Natural killer cell treated with Interleukin-12 subunit alpha and Interleukin-12 subunit beta and Interleukin-15 and Interleukin-18, amount 100 ng/mL, for 72 hours (primary cell): ENCODE data around the gene NFE2L3. TPM values are rescaled to one million over a fixed set of nuclear protein-coding genes. Genes with fewer than 3 reads are reported as not detected.
"Not testable (repeated sequence)": the region's sequence is repeated elsewhere in the genome, so short reads cannot be mapped to it uniquely, and the experiment has no call there.

Experiments
- ATAC-seq, 2 donors: fragments of 150-1000 bp; cut with Tn5 transposase in 1 of 2; sonication (Bioruptor Pico), chemical (Tn5 transposase) in 1 of 2; 2 replicates each; pipeline ENCODE4 v1.10.0; 2021
- DNase-seq: peaks from one replicate; pipeline ENCODE4 v3.0.0; 2022; ENCODE audit warnings: low spot score
- H3K27ac Mint-ChIP-seq, 2 donors: 1 replicate in 1 of 2; 2 replicates in 1 of 2; pipeline ENCODE4 v1.8.0; 2022; ENCODE audit warnings: mixed read lengths in 2 of 2, mild to moderate bottlenecking in 1 of 2, moderate library complexity in 1 of 2
- H3K27me3 Mint-ChIP-seq, 2 donors: 1 replicate in 1 of 2; 2 replicates in 1 of 2; pipeline ENCODE4 v1.8.0; 2022; ENCODE audit warnings: mixed read lengths in 2 of 2
- H3K36me3 Mint-ChIP-seq: one replicate; pipeline ENCODE4 v1.8.0; 2022; ENCODE audit warnings: mixed read lengths
- H3K4me1 Mint-ChIP-seq, 2 donors: 1 replicate in 1 of 2; 2 replicates in 1 of 2; pipeline ENCODE4 v1.8.0; 2022; ENCODE audit warnings: low read depth in 2 of 2, mixed read lengths in 2 of 2, mild to moderate bottlenecking in 1 of 2
- H3K4me3 Mint-ChIP-seq: one replicate; pipeline ENCODE4 v1.8.0; 2022; ENCODE audit warnings: mixed read lengths
- H3K9me3 Mint-ChIP-seq: 2 replicates; pipeline ENCODE4 v1.8.0; 2022; ENCODE audit warnings: mixed read lengths
- total RNA-seq, 2 donors: library from RNA; stranded (reverse); gene quantifications; one replicate each; pipeline ENCODE4 v1.2.3, GENCODE V29; 2022

Gene NFE2L3
- total RNA-seq, 2 donors from 2014 or later: 21.3 to 29.1 TPM

DNA sequence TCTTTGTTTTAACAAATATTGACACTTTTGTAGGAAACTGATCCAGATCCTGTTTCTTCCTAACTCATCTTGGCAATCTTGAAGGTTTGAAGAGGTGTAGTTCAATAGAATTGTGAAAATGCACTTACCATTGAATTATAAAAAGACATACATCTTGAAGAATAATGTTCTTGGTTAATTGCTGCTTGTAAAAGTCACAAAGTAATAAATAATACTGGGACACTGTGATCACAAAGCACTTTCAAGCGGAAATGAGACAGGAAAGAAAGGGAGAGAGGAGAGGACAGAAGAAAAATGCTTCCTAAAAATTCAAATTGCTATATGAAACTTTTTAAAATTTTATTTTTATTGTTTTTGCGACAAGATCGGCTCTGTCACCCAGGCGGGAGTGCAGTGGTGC, 15.2 kb upstream of the NFE2L3 start:
- ATAC-seq (no peak), DNase-seq (no peak)
- no peak overlapping the region for H3K27ac Mint-ChIP-seq
- H3K9me3 Mint-ChIP-seq: no peaks in the 10 kb centered on the region
- H3K36me3 Mint-ChIP-seq: no peaks in the 10 kb centered on the region
- H3K4me1 Mint-ChIP-seq: no peaks in the 10 kb centered on the region
- H3K27me3 Mint-ChIP-seq: peaks cover 8 to 15% of the 10 kb centered on the region in 2 donors
- no peak overlapping the region for H3K4me3 Mint-ChIP-seq

DNA sequence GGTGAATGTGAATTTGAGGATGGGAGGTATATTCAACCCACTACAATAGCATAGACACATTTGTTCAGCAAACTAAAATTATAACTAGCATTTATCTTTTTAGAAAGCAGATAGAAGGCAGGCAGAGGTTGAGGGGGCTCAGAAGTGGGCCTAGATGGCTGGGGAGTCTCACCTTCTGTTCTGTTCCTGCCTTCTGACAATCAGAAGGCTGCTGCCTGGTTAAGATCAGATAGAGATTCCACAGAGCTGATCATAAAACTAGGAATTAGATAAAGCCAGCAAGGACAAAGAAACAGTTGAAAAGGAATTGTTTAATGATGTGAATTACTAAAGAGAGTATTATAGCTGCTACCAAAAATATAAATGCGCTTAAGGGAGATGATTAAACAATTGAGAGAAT, 11.6 kb upstream of the NFE2L3 start:
- ATAC-seq (no peak), DNase-seq (no peak)
- Mint-ChIP-seq H3K4me1 (no peaks in the 10 kb centered on the region), H3K36me3 (no peaks in the 10 kb centered on the region), H3K4me3 (no peak overlapping the region), H3K27me3 (peaks cover 11 to 17% of the 10 kb centered on the region in 2 donors), H3K27ac (no peak overlapping the region), H3K9me3 (no peaks in the 10 kb centered on the region)

DNA sequence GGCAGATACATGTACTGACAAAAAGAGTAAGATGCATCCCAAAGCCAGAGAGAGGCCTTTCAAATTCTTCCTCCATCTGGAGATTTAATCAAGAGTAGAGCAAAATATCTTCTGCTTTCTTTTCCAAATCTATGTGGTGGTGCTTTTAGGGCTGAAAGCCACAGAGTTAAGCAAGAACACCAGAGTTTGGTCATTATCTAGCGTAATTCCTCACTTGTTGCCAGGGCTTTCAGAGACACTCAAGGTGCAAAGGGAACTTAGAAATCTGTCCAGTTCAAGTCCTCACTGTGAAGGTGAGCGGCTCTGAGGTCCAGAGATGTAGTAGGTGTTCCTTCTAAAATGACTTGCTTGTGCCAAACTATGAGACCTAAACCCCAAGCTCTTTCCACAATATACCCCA, 10.9 kb upstream of the NFE2L3 start:
- ATAC-seq (no peak), DNase-seq (no peak)
- no peak overlapping the region for H3K4me3 Mint-ChIP-seq
- no peak overlapping the region for H3K27ac Mint-ChIP-seq
- H3K9me3 Mint-ChIP-seq: no peaks in the 10 kb centered on the region
- H3K4me1 Mint-ChIP-seq: no peaks in the 10 kb centered on the region
- no peaks in the 10 kb centered on the region for H3K36me3 Mint-ChIP-seq
- H3K27me3 Mint-ChIP-seq: peaks cover 11 to 17% of the 10 kb centered on the region in 2 donors

DNA sequence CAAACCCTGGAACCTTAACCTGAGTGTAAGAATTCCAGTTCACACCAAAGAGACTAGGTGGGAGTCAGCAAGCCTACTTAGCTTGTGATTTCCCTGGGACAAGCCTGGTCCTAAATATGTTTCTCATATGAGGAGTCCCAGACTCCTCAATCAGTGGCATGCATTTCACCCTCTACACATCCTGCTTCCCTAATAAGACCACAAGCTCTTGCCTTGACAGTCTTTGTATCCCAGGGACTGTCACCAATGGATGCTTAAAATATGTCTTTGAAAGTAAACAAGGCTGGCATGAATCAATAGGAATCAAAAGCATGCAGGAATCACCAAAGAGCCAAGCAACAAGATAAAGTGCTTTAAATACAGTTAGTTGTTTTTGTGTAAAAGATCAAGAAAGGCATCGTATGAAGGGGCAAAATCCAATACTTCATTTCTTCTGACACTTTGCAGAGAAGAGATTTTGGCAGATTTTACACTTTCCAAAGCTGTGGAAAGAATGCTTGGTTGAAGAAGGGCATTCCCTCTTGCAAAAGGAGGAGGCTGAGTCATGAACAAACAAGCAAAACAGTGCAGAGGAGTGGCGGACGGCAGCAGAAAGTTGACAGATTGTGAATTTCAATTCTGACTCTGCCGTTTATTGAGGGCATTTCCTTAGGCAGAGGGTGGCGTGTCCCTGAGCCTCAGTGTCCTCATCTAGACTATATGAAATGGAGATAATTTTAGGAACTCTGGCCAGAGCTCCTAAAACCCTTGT, 8.5 kb upstream of the NFE2L3 start:
- no peak for ATAC-seq
- H3K36me3 Mint-ChIP-seq: no peaks in the 10 kb centered on the region
- H3K4me3 Mint-ChIP-seq: no peak overlapping the region
- H3K9me3 Mint-ChIP-seq: no peaks in the 10 kb centered on the region
- no peak for DNase-seq
- H3K4me1 Mint-ChIP-seq: no peaks in the 10 kb centered on the region
- H3K27me3 Mint-ChIP-seq: peaks cover 11 to 17% of the 10 kb centered on the region in 2 donors
- no peak overlapping the region for H3K27ac Mint-ChIP-seq

DNA sequence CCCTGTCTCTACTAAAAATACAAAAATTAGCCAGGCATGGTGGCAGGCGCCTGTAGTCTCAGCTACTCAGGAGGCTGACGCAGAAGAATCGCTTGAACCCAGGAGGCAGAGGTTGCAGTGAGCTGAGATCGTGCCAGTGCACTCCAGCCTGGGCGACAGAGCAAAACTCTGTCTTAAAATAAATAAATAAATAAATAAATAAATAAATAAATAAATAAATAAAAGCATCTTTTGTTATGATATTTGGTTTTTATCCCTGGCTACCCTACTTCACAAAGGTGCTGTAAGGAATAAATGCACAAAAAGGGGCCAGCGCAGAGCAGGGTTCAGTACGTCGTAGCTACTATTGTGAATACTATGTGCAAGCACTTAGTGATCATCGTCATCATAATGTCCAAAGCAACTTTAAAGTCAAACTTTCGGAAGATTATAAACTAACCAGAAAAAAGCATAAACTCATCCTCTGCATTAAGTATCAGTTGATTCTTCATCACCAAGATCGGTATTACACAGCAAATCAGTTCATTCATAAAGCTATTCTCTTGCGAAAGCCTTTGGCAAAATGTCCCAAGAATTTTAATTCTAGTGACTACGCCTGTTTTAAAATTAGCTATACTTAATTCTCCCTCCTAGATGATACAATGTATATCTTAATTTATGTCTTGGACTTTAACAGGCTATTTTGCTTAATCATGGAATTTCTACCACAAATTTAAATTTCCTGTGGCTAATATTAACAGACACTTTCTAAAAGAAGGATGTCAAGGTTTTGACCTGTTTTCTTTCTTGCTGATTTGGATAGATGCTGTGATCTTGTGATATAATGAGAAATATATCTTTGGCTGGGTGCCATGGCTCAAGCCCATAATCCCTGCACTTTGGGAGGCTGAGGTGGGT, 7.6 kb upstream of the NFE2L3 start:
- H3K36me3 Mint-ChIP-seq: no peaks in the 10 kb centered on the region
- H3K4me1 Mint-ChIP-seq: no peaks in the 10 kb centered on the region
- peaks cover 11 to 17% of the 10 kb centered on the region in 2 donors for H3K27me3 Mint-ChIP-seq
- DNase-seq (no peak), ATAC-seq (no peak)
- no peaks in the 10 kb centered on the region for H3K9me3 Mint-ChIP-seq
- H3K4me3 Mint-ChIP-seq: no peak overlapping the region
- H3K27ac Mint-ChIP-seq: no peak overlapping the region

DNA sequence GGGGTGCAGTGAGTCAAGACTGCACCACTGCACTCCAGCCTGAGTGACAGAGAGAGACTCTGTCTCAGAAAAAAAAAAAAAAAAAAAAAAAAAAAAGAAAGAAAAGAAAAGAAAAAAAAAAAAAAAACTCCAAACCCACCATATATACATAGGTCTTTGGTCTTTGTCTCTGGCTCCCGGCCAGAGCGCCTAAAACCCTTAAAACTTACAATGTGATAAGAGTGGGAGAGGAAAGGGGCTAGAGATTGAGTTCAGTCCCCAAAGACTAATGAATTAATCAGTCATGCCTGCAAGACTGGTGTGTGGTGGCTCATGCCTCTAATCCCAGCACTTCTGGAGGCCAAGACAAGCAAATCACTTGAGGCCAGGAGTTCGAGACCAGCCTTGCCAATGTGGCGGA, 6.8 kb upstream of the NFE2L3 start:
- Mint-ChIP-seq H3K36me3 (no peaks in the 10 kb centered on the region), H3K4me1 (no peaks in the 10 kb centered on the region), H3K27me3 (peaks cover 11 to 17% of the 10 kb centered on the region in 2 donors), H3K27ac (no peak overlapping the region), H3K9me3 (no peaks in the 10 kb centered on the region), H3K4me3 (no peak overlapping the region)
- ATAC-seq (no peak), DNase-seq (no peak)

DNA sequence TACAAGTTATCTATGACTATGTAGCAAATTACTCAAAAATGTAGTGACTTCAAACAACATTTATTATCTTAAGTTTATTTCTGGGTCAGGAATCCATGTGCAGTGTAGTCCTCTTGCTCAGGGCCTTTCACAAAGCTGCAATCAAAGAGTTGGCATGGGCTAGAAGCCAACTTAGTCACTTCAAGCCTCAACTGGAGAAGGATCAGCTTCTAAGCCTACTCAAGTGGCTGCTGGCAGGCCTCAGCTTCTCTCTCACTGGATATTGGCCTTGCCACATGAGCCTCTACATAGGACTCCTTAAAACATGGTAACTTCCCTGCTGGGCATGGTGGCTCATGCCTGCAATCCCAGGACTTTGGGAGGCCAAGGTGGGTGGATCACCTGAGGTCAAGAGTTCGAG, 5.0 kb upstream of the NFE2L3 start:
- Mint-ChIP-seq H3K36me3 (no peaks in the 10 kb centered on the region), H3K4me3 (no peak overlapping the region), H3K9me3 (no peaks in the 10 kb centered on the region), H3K4me1 (peaks cover 14 to 16% of the 10 kb centered on the region in 2 donors), H3K27me3 (peaks cover 11 to 17% of the 10 kb centered on the region in 2 donors), H3K27ac (no peak overlapping the region)
- no peak for DNase-seq
- ATAC-seq: no peak

DNA sequence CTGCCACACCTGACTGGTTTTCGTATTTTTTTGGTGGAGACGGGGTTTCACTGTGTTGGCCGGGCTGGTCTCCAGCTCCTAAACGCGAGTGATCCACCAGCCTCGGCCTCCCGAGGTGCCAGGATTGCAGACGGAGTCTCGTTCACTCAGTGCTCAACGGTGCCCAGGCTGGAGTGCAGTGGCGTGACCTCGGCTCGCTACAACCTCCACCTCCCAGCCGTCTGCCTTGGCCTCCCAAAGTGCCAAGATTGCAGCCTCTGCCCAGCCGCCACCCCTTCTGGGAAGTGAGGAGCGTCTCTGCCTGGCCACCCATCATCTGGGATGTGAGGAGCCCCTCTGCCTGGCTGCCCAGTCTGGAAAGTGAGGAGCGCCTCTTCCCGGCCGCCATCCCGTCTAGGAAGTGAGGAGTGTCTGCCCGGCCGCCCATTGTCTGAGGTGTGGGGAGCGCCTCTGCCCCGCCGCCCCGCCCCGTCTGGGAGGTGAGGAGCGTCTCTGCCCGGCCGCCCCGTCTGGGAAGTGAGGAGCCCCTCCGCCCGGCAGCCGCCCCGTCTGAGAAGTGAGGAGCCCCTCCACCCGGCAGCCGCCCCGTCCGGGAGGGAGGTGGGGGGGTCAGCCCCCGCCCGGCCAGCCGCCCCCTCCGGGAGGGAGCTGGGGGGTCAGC, 4.2 kb upstream of the NFE2L3 start:
- not testable (repeated sequence) for ATAC-seq, H3K9me3 Mint-ChIP-seq, H3K27ac Mint-ChIP-seq, H3K36me3 Mint-ChIP-seq, DNase-seq, H3K4me3 Mint-ChIP-seq
- Mint-ChIP-seq H3K27me3 (peaks cover 11 to 17% of the 10 kb centered on the region in 2 donors), H3K4me1 (peaks cover 14 to 16% of the 10 kb centered on the region in 2 donors)

DNA sequence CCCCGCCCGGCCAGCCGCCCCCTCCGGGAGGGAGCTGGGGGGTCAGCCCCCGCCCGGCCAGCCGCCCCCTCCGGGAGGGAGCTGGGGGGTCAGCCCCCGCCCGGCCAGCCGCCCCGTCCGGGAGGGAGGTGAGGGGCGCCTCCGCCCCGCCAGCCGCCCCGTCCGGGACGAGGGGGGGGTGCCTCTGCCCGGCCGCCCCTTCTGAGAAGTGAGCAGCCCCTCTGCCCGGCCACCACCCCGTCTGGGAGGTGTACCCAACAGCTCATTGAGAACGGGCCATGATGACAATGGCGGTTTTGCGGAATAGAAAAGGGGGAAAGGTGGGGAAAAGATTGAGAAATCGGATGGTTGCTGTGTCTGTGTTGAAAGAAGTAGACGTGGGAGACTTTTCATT, 3.7 kb upstream of the NFE2L3 start:
- H3K27ac Mint-ChIP-seq, H3K4me3 Mint-ChIP-seq, ATAC-seq, H3K9me3 Mint-ChIP-seq, DNase-seq, H3K36me3 Mint-ChIP-seq: not testable (repeated sequence)
- H3K4me1 Mint-ChIP-seq: peaks cover 18 to 21% of the 10 kb centered on the region in 2 donors
- H3K27me3 Mint-ChIP-seq: peaks cover 11 to 15% of the 10 kb centered on the region in 2 donors

DNA sequence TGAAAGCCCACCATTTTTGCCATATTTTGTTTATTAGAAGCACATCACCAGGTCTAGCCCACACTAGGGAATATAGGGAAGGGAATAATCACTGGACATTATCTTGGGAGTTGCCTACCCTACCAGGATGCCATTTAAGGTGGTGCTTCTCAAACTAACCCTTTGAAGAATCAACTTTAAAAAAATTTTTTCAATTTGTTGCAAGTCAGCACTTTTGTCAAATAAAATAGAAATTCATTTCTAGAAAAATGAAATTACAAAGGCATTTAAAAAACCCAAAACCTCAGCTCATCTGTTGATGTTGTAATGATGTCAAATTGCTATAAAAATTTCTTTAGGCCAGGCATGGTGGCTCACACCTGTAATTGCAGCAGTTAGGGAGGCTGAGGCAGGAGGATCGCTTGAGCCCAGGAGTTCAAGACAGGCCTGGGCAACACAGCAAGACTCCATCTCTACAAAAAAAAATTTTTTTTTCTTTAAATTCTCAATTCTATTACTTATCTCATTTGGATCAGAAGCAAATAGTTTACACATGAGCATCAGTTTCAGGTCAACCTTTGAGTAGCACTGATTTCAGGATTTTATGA, 2.5 kb upstream of the NFE2L3 start:
- Mint-ChIP-seq H3K4me1 (peaks cover 30 to 33% of the 10 kb centered on the region in 2 donors), H3K27me3 (peaks cover 3 to 5% of the 10 kb centered on the region in 2 donors), H3K27ac (no peak overlapping the region), H3K36me3 (no peaks in the 10 kb centered on the region), H3K9me3 (no peaks in the 10 kb centered on the region), H3K4me3 (no peak overlapping the region)
- no peak for DNase-seq
- no peak for ATAC-seq

DNA sequence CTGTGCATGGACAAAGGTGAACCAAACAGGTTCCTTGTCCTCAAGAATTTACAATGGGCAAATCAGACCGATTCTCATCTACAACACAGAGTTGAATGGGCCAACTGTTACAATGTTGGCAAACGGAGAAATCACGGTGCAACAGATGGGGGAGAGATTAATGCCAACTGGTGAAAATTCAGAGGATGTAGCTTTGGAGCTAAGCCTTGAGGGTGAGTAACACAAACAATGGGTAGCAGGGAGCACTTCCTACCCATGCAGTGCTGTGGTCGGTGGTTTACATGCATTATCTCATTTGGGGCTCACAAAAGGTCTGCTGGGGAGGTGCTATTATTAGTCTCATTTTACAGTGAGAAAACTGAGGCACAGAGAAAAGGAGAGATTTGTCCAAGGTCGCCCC, 902 bp upstream of the NFE2L3 start:
- H3K36me3 Mint-ChIP-seq: no peaks in the 10 kb centered on the region
- H3K27me3 Mint-ChIP-seq: no peaks in the 10 kb centered on the region
- no peaks in the 10 kb centered on the region for H3K9me3 Mint-ChIP-seq
- DNase-seq (no peak), ATAC-seq (no peak)
- peak overlapping the region; percentile 84 for H3K4me3 Mint-ChIP-seq
- peak overlapping the region; percentile 38 to 91 for H3K27ac Mint-ChIP-seq
- H3K4me1 Mint-ChIP-seq: peaks cover 44 to 45% of the 10 kb centered on the region in 2 donors

DNA sequence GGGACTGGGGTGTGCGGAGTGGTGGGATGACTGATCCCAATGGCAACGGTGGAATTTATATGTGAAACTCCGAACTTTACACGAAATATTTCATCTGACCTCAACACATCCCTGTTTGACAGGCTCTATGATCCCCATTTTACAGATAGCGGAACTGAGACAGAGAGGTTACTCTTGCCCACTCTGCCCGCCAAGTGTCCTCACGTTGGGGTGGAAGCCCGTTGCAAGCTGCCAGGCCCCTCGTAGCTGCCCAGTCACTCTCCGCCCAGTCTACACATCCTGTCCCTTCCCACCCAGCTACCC, 397 bp upstream of the NFE2L3 start:
- Mint-ChIP-seq H3K4me1 (peaks cover 44 to 50% of the 10 kb centered on the region in 2 donors), H3K36me3 (no peaks in the 10 kb centered on the region), H3K9me3 (no peaks in the 10 kb centered on the region), H3K27me3 (no peaks in the 10 kb centered on the region), H3K27ac (peak overlapping the region; percentile 38 to 91), H3K4me3 (peak overlapping the region; percentile 84)
- no peak for DNase-seq
- no peak for ATAC-seq

DNA sequence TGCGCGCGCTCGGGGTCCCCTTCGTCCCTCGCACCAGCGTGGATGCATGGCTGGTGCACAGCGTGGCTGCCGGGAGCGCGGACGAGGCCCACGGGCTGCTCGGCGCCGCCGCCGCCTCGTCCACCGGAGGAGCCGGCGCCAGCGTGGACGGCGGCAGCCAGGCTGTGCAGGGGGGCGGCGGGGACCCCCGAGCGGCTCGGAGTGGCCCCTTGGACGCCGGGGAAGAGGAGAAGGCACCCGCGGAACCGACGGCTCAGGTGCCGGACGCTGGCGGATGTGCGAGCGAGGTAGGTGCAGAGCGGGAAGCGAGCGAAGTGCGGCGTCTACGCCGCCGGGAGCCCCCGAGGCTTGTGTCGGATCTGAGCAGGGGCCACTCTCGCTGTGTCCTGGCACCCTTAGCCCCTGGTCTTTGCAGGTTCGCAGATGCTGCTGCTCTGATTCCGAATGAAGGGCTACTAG, 813 bp downstream of the NFE2L3 start:
- peak overlapping the region; percentile 97 to 98 for H3K27ac Mint-ChIP-seq
- not testable (repeated sequence) for H3K36me3 Mint-ChIP-seq, DNase-seq, H3K9me3 Mint-ChIP-seq, H3K27me3 Mint-ChIP-seq
- peaks cover 49 to 61% of the 10 kb centered on the region in 2 donors for H3K4me1 Mint-ChIP-seq
- ATAC-seq: peak; percentile 4 to 41
- peak overlapping the region; percentile 96 for H3K4me3 Mint-ChIP-seq
